IPS DF 6.9 (cell line): Measurements from ENCODE around the gene PRLR.
A peak's percentile ranks its signal among the peaks of the same experiment; 100 is the strongest.

Source experiments
- DNase-seq: peaks from one replicate; pipeline ENCODE4 v3.0.0-alpha.2; 2013; ENCODE audit warnings: low read depth, low spot score
- H3K27ac ChIP-seq: one replicate; pipeline ENCODE4 v1.5.1; 2013; ENCODE audit warnings: low read length, control low read depth
- H3K27me3 ChIP-seq: 2 replicates; pipeline ENCODE4 v1.6.1; 2013; ENCODE audit warnings: mild to moderate bottlenecking, low read length; ENCODE audit not compliant: control insufficient read depth, insufficient read depth
- H3K36me3 ChIP-seq: 2 replicates; pipeline ENCODE4 v1.6.1; 2013; ENCODE audit warnings: low read length; ENCODE audit not compliant: control insufficient read depth, insufficient read depth
- H3K4me1 ChIP-seq: 2 replicates; pipeline ENCODE4 v1.6.1; 2013; ENCODE audit warnings: low read length; ENCODE audit not compliant: control insufficient read depth, insufficient read depth
- H3K4me3 ChIP-seq: 2 replicates; pipeline ENCODE4 v1.5.1; 2013; ENCODE audit warnings: mild to moderate bottlenecking, low read length
- H3K9me3 ChIP-seq: 2 replicates; pipeline ENCODE4 v1.6.1; 2013; ENCODE audit warnings: low read length, inconsistent platforms; ENCODE audit not compliant: control insufficient read depth, insufficient read depth
- WGBS: extraction: QIAGEN DNeasy Blood & Tissue Kit; methylation state at CpG from one replicate; pipeline ENCODE4 v1.1.7; 2013; ENCODE audit warnings: mixed read lengths, missing lambda C conversion rate; ENCODE audit not compliant: insufficient read length, insufficient coverage; 5-methylcytosine and 5-hydroxymethylcytosine counted together

The PRLR gene

DNA sequence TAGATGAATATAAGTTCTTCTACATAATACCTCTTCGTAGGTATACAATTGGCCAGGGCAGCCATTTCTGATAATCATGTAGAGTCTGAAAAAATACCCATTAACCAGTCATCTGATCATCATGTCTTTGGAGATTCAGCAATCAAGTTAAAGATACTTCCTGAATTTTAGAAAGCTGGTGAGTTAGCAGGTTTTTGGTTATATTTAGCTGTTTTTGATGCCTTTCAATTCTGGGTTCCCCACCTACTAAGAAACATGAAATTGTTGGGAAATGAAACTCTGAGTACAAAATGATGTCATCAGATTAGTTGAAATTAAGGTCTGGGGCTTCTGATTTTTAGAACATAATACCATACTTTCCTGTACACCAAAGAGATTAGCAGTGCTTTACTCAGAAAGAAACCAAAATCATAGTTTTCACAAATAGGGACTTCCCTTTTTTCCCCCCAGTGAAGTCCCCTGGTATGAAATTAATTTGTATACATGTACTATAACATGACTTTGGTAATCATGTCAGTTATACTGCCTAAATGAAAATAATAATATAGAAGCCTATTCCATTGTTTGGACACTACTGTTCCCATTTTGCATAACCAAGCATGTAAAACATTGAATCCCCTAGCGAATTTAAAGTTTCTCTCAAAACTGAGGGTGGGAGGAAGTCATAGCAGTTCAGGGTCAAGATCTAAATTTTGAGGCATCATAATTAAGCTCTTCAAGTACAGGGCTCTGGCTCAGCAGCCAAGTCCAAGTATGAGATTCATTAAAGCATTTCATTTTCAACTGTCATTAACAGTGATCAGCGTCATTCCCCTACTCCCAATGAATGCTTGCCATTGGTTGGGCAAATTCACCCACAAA lies 17.9 kb downstream of the PRLR start:
- 0 out of 2 replicates have a peak, but pooled peaks cover 1% of the 10 kb centered on the region for H3K4me1 ChIP-seq
- no peak overlapping the region for H3K4me3 ChIP-seq
- no peaks in the 10 kb centered on the region for H3K36me3 ChIP-seq
- no CpG with 5 or more reads among the region's 3 CpGs for WGBS
- H3K9me3 ChIP-seq = no peaks in the 10 kb centered on the region
- no peak for DNase-seq
- H3K27me3 ChIP-seq = no peaks in the 10 kb centered on the region
- no peak overlapping the region for H3K27ac ChIP-seq

DNA sequence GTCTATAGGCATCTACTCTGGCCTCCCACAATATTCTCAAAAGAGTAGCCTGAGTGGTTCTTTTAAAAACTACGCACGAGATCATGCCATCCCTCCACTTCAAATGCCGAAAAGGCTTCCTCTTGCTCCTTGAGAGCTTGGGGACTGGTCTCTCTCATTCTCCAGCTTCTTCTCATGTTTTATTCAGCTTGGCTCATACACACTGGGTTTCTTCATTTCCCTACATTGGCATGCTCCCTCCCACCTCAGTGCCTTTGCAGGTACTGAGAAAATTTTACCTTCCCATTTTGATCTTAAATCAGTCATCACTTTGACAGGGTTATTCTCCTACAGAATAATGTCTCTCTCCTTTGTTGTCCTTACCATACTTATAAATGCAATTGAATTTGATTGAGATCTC lies 20.4 kb downstream of the PRLR start:
- WGBS = no CpG with 5 or more reads among the region's 3 CpGs
- H3K27ac ChIP-seq = no peak overlapping the region

DNA sequence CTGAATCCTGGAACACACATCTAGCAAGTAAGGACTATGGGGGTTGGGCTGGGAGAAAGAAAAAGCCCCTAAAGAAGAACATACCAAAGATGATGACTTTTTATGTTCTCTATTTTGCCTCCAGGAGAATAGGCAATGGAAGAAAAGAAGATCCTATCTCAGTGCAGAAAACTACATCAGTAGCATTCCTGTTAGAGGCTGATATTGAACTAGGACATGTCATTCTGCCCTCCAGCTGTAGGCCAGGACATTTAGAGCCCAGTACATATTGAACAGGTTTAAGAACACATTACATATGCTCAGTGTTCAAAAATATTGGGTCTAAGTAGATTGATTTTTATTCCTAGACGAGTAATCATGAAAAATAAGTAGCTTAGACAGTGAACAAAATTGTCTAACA lies 24.7 kb downstream of the PRLR start:
- no CpG with 5 or more reads among the region's 1 CpG for WGBS

More for the DNA sequence above, 20.4 kb downstream of the PRLR start:
- no peaks in the 10 kb centered on the region for H3K27me3 ChIP-seq
- no peak overlapping the region for H3K4me3 ChIP-seq
- no peaks in the 10 kb centered on the region for H3K9me3 ChIP-seq
- no peaks in the 10 kb centered on the region for H3K36me3 ChIP-seq
- H3K4me1 ChIP-seq = 0 out of 2 replicates have a peak, but pooled peaks cover 1% of the 10 kb centered on the region
- no peak for DNase-seq

DNA sequence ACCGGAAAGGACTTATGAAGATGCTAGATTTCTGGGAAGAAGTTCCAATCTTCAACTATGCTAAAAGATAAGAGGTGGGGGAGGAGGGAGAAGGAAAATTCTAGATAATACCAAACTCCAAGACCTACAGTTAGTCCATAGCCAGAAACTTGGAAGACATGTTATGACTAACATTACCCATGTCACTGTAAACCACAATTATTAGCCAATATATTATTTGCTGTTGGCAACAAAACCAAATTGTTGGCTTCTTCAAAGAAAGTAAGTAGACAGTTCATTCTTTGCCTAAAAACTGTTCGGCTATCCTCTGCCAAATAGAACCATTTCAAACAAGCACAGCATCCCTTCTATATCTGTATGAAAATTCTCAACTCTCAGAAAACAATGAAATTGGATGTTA lies 25.1 kb downstream of the PRLR start:
- no peaks in the 10 kb centered on the region for H3K9me3 ChIP-seq
- H3K27me3 ChIP-seq = no peaks in the 10 kb centered on the region
- H3K27ac ChIP-seq = no peak overlapping the region
- 0 out of 2 replicates have a peak, but pooled peaks cover 1% of the 10 kb centered on the region for H3K4me1 ChIP-seq
- H3K36me3 ChIP-seq = no peaks in the 10 kb centered on the region
- DNase-seq = no peak
- no peak overlapping the region for H3K4me3 ChIP-seq
- WGBS = no CpG with 5 or more reads among the region's 2 CpGs

More for the DNA sequence above, 24.7 kb downstream of the PRLR start:
- no peaks in the 10 kb centered on the region for H3K9me3 ChIP-seq
- no peaks in the 10 kb centered on the region for H3K27me3 ChIP-seq
- no peak overlapping the region for H3K27ac ChIP-seq
- no peaks in the 10 kb centered on the region for H3K36me3 ChIP-seq
- H3K4me1 ChIP-seq = 0 out of 2 replicates have a peak, but pooled peaks cover 1% of the 10 kb centered on the region
- no peak for DNase-seq
- no peak overlapping the region for H3K4me3 ChIP-seq

DNA sequence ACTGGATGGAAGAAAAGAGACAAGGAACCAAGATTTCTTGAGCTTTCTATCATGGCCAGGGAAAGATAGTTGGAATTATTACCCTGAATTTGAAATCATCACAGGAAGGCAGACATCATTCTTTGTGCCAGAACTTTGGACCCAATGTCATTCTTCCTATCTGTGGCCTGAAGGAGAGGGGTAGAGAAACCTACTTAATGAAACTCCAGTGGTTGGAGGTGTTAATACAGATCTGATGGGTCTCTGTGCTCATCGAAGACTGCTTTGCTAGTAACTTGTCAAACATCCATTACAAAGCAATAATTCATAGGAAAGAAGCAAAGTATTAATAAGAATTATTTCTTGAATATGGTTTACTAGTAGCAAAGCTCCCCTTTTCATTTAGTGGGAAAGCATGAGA lies 26.9 kb downstream of the PRLR start:
- no peak overlapping the region for H3K27ac ChIP-seq
- H3K9me3 ChIP-seq = no peaks in the 10 kb centered on the region
- H3K4me3 ChIP-seq = no peak overlapping the region
- WGBS = no CpG with 5 or more reads among the region's 1 CpG
- H3K36me3 ChIP-seq = no peaks in the 10 kb centered on the region
- H3K4me1 ChIP-seq = 0 out of 2 replicates have a peak, but pooled peaks cover 1% of the 10 kb centered on the region
- H3K27me3 ChIP-seq = no peaks in the 10 kb centered on the region
- DNase-seq = no peak

DNA sequence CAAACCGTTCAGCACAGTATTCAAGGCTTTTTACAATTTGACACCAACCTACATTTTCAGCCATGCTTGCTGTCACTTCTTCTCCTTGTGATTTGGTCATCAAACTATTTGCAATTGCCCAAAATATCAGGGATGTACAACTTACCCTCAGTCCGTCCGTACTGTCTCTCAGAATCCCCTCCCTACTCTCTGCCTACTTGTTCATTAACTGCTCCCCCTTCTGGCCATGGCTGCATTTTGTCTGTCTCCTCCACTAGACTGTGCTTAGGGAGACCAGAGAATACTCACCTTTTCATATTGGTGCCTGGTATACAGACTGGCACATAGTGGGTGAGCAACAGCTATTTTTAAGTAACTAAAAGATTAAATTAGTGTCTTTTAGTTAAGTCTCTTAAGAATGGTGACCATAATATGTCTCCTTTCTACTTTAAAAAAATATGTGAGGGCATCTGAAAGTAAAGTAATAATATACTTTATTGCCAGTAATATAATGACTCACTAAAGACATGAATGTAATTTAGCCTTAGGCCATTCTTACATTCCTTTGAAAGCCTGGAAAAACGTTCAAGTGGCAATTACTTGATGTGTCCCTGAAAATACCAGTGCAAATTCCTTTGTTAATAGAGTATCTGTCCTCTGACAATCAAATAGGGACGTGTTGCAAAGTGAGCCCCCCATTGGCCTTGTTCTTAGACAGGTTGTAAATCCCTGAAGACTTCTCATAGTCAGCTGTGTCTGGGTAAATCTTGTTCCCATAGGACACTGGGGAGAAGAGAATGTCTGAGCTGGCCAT lies 27.8 kb downstream of the PRLR start:
- peak; percentile 35 for DNase-seq
- no peaks in the 10 kb centered on the region for H3K36me3 ChIP-seq
- H3K27ac ChIP-seq = no peak overlapping the region
- no peaks in the 10 kb centered on the region for H3K9me3 ChIP-seq
- no peak overlapping the region for H3K4me3 ChIP-seq
- WGBS = no CpG with 5 or more reads among the region's 5 CpGs
- no peaks in the 10 kb centered on the region for H3K4me1 ChIP-seq
- H3K27me3 ChIP-seq = no peaks in the 10 kb centered on the region

DNA sequence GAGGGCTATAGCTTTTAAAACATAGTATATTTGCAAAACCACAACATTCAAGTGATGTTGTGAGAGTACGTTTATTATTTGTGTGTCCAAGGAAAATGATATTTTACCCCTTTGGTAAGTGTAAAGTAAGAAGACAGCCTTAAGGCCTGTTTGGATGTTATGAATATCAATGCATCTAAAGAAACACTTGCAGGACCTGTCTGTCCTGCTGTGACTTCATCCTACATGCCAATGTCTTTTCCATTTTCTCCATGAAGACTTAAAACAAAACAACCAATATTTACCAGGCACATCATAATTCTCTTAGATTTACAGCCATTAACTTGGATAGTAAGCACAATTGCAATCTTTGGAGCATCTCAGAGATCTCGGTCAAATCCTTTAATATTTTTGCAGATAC lies 29.0 kb downstream of the PRLR start:
- DNase-seq = no peak
- Histone ChIP-seq H3K9me3 (no peaks in the 10 kb centered on the region), H3K36me3 (no peaks in the 10 kb centered on the region), H3K27ac (no peak overlapping the region), H3K27me3 (no peaks in the 10 kb centered on the region), H3K4me1 (no peaks in the 10 kb centered on the region), H3K4me3 (no peak overlapping the region)
- WGBS = no CpG with 5 or more reads among the region's 2 CpGs

DNA sequence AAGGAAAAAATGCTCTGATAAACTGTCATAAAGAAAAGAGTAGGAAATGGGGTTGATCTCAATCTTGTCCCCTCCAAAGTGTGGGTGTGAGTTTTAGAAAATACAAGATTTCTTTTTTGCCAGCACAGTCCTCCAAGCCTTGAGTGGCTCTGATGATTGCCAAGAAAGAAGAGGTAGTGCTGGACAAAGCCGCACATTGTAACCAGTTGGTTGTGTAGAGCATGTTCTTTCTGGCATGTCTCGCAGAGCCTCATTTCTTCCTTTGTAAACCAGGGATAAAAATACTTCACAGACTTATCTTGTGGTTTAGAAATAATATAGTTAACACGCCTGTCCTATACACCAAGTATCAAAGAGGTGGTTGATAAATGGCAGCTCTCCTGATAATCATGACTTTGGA lies 30.4 kb downstream of the PRLR start:
- H3K4me1 ChIP-seq = no peaks in the 10 kb centered on the region
- no peak overlapping the region for H3K27ac ChIP-seq
- no peak for DNase-seq
- no peaks in the 10 kb centered on the region for H3K27me3 ChIP-seq
- no peak overlapping the region for H3K4me3 ChIP-seq
- no peaks in the 10 kb centered on the region for H3K36me3 ChIP-seq
- H3K9me3 ChIP-seq = no peaks in the 10 kb centered on the region
- no CpG with 5 or more reads among the region's 3 CpGs for WGBS

DNA sequence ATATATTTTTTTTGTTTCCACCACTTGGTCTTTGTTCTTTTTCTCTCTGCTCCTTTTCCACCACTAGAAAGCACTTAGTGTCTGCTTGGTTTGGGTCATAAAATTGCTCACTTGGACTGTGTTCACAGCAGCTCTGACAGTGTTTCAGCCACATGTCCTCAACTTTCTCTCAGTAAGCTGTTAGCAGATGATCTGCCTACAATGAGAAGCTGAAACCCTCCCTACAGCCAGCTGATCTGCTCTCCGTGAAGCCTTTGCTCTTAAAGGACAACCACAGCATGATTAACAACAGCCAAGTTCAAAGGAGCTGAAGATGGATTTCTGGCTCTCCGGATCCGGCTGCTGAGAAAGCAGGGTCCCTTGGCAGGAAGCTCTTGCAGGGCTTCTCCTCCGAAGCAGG lies 31.6 kb downstream of the PRLR start:
- WGBS = no CpG with 5 or more reads among the region's 4 CpGs
- H3K27ac ChIP-seq = no peak overlapping the region

DNA sequence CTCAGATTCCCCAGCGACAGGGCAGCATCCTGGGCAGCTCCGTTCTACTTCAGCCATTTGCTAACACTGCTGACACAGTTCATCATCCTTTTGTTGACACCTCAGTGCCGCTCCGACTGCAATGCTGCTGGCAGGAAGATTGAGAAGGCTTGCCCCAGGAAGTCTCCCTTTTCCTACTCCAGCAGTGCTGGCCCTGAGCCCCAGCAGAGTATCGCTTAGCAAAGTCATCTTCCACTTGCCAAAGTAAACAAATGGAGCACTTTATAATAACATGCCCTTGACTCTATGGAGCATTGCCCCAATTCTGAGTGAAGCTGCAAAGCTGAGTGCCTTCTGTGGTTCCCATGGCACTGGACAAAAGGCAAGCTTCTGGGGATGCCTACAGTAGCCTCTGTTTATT lies 32.2 kb downstream of the PRLR start:
- DNase-seq = no peak
- Histone ChIP-seq H3K36me3 (no peaks in the 10 kb centered on the region), H3K4me3 (no peak overlapping the region), H3K9me3 (no peaks in the 10 kb centered on the region), H3K27me3 (no peaks in the 10 kb centered on the region), H3K4me1 (no peaks in the 10 kb centered on the region), H3K27ac (no peak overlapping the region)
- WGBS = no CpG with 5 or more reads among the region's 5 CpGs

More for the DNA sequence above, 31.6 kb downstream of the PRLR start:
- Histone ChIP-seq H3K27me3 (no peaks in the 10 kb centered on the region), H3K36me3 (no peaks in the 10 kb centered on the region), H3K9me3 (no peaks in the 10 kb centered on the region), H3K4me1 (no peaks in the 10 kb centered on the region), H3K4me3 (no peak overlapping the region)
- DNase-seq = no peak
